ENCODE results near the gene ANKRD18B. TPM values are rescaled to one million over a fixed set of nuclear protein-coding genes. Genes with fewer than 3 reads are reported as not detected.
"Not testable (repeated sequence)": the region's sequence is repeated elsewhere in the genome, so short reads cannot be mapped to it uniquely, and the experiment has no call there.

Gene ANKRD18B
- total RNA-seq, 1 donor from 2014 or later = 1.4 TPM

GRCh38 chr9:33489066-33489465 is 35.0 kb upstream of the ANKRD18B start:
- H3K9me3 Mint-ChIP-seq (ENCODE audit: low read depth) = no peaks in the 10 kb centered on the region
- TF ChIP-seq, protein P1, sequence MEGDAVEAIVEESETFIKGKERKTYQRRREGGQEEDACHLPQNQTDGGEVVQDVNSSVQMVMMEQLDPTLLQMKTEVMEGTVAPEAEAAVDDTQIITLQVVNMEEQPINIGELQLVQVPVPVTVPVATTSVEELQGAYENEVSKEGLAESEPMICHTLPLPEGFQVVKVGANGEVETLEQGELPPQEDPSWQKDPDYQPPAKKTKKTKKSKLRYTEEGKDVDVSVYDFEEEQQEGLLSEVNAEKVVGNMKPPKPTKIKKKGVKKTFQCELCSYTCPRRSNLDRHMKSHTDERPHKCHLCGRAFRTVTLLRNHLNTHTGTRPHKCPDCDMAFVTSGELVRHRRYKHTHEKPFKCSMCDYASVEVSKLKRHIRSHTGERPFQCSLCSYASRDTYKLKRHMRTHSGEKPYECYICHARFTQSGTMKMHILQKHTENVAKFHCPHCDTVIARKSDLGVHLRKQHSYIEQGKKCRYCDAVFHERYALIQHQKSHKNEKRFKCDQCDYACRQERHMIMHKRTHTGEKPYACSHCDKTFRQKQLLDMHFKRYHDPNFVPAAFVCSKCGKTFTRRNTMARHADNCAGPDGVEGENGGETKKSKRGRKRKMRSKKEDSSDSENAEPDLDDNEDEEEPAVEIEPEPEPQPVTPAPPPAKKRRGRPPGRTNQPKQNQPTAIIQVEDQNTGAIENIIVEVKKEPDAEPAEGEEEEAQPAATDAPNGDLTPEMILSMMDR (IDR thresholded peaks at IDR 0.05) = no peak
- no peak for DNase-seq (ENCODE audit: low spot score)

GRCh38 chr9:33493819-33494218 is 30.2 kb upstream of the ANKRD18B start:
- H3K36me3 Mint-ChIP-seq (ENCODE audit: low read depth); H3K27ac Mint-ChIP-seq (ENCODE audit: unreplicated experiment); H3K4me3 Mint-ChIP-seq (ENCODE audit: unreplicated experiment); H3K27me3 Mint-ChIP-seq (ENCODE audit: low read depth); H3K9me3 Mint-ChIP-seq (ENCODE audit: low read depth); DNase-seq (ENCODE audit: low spot score): not testable (repeated sequence)
- peaks cover 24% of the 10 kb centered on the region for H3K4me1 Mint-ChIP-seq (ENCODE audit: low read depth)

More at GRCh38 chr9:33489066-33489465, 35.0 kb upstream of the ANKRD18B start:
- Mint-ChIP-seq H3K4me3 (ENCODE audit: unreplicated experiment) (no peak overlapping the region), H3K4me1 (ENCODE audit: low read depth) (peaks cover 17% of the 10 kb centered on the region), H3K36me3 (ENCODE audit: low read depth) (peaks cover 2% of the 10 kb centered on the region), H3K27ac (ENCODE audit: unreplicated experiment) (peak overlapping the region; percentile 13), H3K27me3 (ENCODE audit: low read depth) (no peaks in the 10 kb centered on the region)

GRCh38 chr9:33498387-33498786 is 25.7 kb upstream of the ANKRD18B start:
- no peak overlapping the region for H3K4me3 Mint-ChIP-seq (ENCODE audit: unreplicated experiment)
- TF ChIP-seq, protein P1 (IDR thresholded peaks at IDR 0.05) = peak; percentile 79
- DNase-seq (ENCODE audit: low spot score) = no peak
- no peaks in the 10 kb centered on the region for H3K9me3 Mint-ChIP-seq (ENCODE audit: low read depth)
- H3K36me3 Mint-ChIP-seq (ENCODE audit: low read depth) = peaks cover 1% of the 10 kb centered on the region
- H3K27me3 Mint-ChIP-seq (ENCODE audit: low read depth) = no peaks in the 10 kb centered on the region
- H3K27ac Mint-ChIP-seq (ENCODE audit: unreplicated experiment) = no peak overlapping the region
- H3K4me1 Mint-ChIP-seq (ENCODE audit: low read depth) = peaks cover 14% of the 10 kb centered on the region

DNA sequence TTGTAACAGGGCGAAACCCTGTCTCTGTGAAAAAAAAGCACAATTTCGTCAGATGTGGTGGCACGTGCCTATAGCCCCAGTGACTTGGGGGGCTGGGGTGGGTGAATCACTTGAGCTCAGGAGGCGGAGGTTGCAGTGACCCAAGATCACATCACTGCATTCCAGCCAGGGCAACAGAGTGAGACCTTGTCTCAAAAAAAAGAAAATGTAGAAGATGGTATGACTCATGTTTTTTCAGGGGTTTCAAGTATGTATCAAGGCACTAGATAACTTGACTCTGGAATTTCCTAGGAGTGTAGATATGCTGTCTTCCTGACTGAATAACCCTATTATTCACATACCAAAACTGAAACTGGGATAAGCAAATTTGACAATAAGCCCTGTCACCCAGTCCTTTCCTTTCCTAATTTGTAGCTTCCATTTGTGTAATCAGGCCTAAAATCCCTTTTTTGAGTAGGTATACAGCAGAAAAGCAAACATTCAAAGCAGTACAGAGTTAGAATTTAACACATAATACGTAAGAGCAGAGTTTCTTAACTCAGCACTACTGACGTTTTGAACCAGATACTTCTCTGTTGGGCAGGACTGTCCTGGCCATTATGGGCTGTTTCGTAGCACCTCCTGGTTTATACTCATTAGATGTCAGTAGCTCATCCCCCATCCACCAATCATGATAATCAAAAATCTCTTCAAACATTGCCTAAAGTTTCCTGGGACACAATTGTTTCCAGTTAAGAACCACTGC is 17.3 kb upstream of the ANKRD18B start:
- TF ChIP-seq, protein P1 (IDR thresholded peaks at IDR 0.05) = no peak

DNA sequence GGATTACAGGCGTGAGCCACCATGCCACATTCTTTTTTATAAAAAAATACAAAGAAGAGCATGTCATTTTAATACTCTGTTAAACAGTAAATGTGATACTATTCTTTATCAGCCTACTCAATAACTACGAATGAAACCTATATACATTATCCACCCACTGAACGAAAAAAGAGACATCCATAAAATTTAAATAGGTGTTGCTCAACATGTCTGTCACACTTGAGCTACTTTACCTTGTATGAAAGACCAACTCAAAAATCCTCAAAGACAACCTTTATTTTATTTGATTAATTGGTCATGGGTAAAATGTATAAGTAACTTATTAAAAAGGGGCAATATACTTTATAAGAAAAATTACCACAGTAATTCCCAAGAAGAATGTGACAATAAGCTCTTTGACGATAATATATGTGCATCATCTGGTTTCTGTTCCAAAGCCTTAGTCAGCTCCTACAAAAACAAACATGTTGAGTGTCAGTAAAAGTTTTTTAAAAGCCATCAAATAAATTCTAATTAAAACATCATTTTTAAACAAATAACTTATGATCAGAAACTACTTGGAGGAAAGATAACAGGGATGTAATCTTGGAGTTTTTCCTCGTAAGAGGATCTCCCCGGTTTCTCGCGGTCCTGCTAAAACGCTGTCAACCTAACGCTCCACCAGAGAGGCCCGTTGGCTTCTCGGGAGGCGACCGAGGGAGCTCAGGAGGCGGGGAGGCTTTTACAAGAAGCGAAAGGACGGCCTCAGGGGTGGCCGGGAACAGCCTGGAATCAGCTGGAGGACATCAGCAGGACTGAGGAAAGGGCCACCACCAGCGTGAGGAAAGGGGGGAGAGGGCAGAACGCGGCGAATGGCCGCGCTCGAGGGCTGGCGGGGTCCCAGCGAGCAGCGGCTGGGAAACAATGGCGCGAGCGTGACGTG is 13.5 kb upstream of the ANKRD18B start:
- peak overlapping the region; percentile 97 for H3K4me3 Mint-ChIP-seq (ENCODE audit: unreplicated experiment)
- H3K36me3 Mint-ChIP-seq (ENCODE audit: low read depth) = no peaks in the 10 kb centered on the region
- peak overlapping the region; percentile 100 for H3K27ac Mint-ChIP-seq (ENCODE audit: unreplicated experiment)
- no peak for DNase-seq (ENCODE audit: low spot score)
- H3K27me3 Mint-ChIP-seq (ENCODE audit: low read depth) = no peaks in the 10 kb centered on the region
- H3K9me3 Mint-ChIP-seq (ENCODE audit: low read depth) = peaks cover 5% of the 10 kb centered on the region
- TF ChIP-seq, protein P1 (IDR thresholded peaks at IDR 0.05) = no peak
- peaks cover 35% of the 10 kb centered on the region for H3K4me1 Mint-ChIP-seq (ENCODE audit: low read depth)

More for the DNA sequence above, 17.3 kb upstream of the ANKRD18B start:
- peak overlapping the region; percentile 91 for H3K27ac Mint-ChIP-seq (ENCODE audit: unreplicated experiment)
- peak overlapping the region; percentile 50 for H3K4me3 Mint-ChIP-seq (ENCODE audit: unreplicated experiment)
- H3K27me3 Mint-ChIP-seq (ENCODE audit: low read depth) = no peaks in the 10 kb centered on the region
- DNase-seq (ENCODE audit: low spot score) = no peak
- peaks cover 35% of the 10 kb centered on the region for H3K4me1 Mint-ChIP-seq (ENCODE audit: low read depth)
- no peaks in the 10 kb centered on the region for H3K36me3 Mint-ChIP-seq (ENCODE audit: low read depth)
- H3K9me3 Mint-ChIP-seq (ENCODE audit: low read depth) = no peaks in the 10 kb centered on the region

GRCh38 chr9:33511184-33511517 is 12.9 kb upstream of the ANKRD18B start:
- not testable (repeated sequence) for H3K36me3 Mint-ChIP-seq (ENCODE audit: low read depth); DNase-seq (ENCODE audit: low spot score); H3K27me3 Mint-ChIP-seq (ENCODE audit: low read depth); H3K9me3 Mint-ChIP-seq (ENCODE audit: low read depth)
- H3K4me3 Mint-ChIP-seq (ENCODE audit: unreplicated experiment) = peak overlapping the region; percentile 97
- H3K4me1 Mint-ChIP-seq (ENCODE audit: low read depth) = peaks cover 30% of the 10 kb centered on the region
- H3K27ac Mint-ChIP-seq (ENCODE audit: unreplicated experiment) = peak overlapping the region; percentile 100

- H3K9me3 Mint-ChIP-seq (ENCODE audit: low read depth); H3K4me3 Mint-ChIP-seq (ENCODE audit: unreplicated experiment); H3K27me3 Mint-ChIP-seq (ENCODE audit: low read depth); H3K36me3 Mint-ChIP-seq (ENCODE audit: low read depth); H3K27ac Mint-ChIP-seq (ENCODE audit: unreplicated experiment); DNase-seq (ENCODE audit: low spot score): not testable (repeated sequence)
- H3K4me1 Mint-ChIP-seq (ENCODE audit: low read depth) = peaks cover 18% of the 10 kb centered on the region
Measured at GRCh38 chr9:33512535-33512934, 11.5 kb upstream of the ANKRD18B start.

- H3K27ac Mint-ChIP-seq (ENCODE audit: unreplicated experiment); H3K4me3 Mint-ChIP-seq (ENCODE audit: unreplicated experiment); H3K9me3 Mint-ChIP-seq (ENCODE audit: low read depth); DNase-seq (ENCODE audit: low spot score); H3K27me3 Mint-ChIP-seq (ENCODE audit: low read depth); H3K36me3 Mint-ChIP-seq (ENCODE audit: low read depth): not testable (repeated sequence)
- H3K4me1 Mint-ChIP-seq (ENCODE audit: low read depth) = peaks cover 20% of the 10 kb centered on the region
Measured at GRCh38 chr9:33515342-33515995, 8.6 kb upstream of the ANKRD18B start.

Data from chondrocyte (in vitro differentiated cells).